Muscle layer of colon (tissue), 2 donors: ENCODE measurements around the gene AQP1.

ENCODE experiments used
- H3K27ac ChIP-seq: one replicate; pipeline ENCODE4 v1.7.0; 2013; ENCODE audit warnings: low read depth, mild to moderate bottlenecking, low read length, moderate library complexity
- H3K27me3 ChIP-seq, 2 donors: one replicate each; pipeline ENCODE4 v1.7.0; 2013; ENCODE audit warnings: low read length in 2 of 2, mild to moderate bottlenecking in 2 of 2; ENCODE audit not compliant: insufficient read depth in 2 of 2, control insufficient read depth in 1 of 2
- H3K36me3 ChIP-seq: one replicate; pipeline ENCODE4 v1.7.0; 2013; ENCODE audit warnings: mild to moderate bottlenecking, low read length; ENCODE audit not compliant: insufficient read depth
- H3K4me1 ChIP-seq: one replicate; pipeline ENCODE4 v1.7.0; 2013; ENCODE audit warnings: mild to moderate bottlenecking, low read length; ENCODE audit not compliant: insufficient read depth
- H3K4me3 ChIP-seq, 2 donors: one replicate each; pipeline ENCODE4 v1.7.0; 2013; ENCODE audit warnings: low read length in 2 of 2, low read depth in 1 of 2, mild to moderate bottlenecking in 1 of 2, moderate library complexity in 1 of 2
- H3K9ac ChIP-seq: one replicate; pipeline ENCODE4 v1.7.0; 2013; ENCODE audit warnings: low read length
- H3K9me3 ChIP-seq: one replicate; pipeline ENCODE4 v1.7.0; 2013; ENCODE audit warnings: mild to moderate bottlenecking, low read length
- donor health status: abdominal sarcoma.
- donor health status: Adenocarcinoma of cecum.

AQP1 gene

DNA sequence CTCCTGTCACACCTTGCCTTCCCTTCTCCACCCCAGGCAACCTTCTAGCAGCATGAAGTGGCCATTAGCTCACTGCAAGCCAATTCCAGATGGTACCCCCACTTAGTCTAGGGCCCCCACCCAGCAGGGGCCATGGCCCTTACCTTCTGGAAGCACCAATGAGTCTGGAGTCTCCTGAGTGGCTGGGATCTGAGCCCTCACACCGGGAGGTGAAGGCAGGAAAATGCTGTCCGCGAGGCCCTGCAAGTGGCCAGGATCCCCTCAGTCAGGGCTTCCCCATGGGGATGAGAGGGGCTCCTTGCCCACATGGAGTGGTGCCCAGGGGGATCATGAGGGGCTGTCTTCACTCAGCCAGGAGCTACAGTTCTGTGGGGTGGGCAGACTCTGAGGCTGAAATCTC is 4.6 kb downstream of the AQP1 start:
- Histone ChIP-seq H3K27ac (peak overlapping the region; percentile 42), H3K4me3 (no peak overlapping the region), H3K9ac (no peak overlapping the region), H3K36me3 (no peaks in the 10 kb centered on the region), H3K9me3 (no peaks in the 10 kb centered on the region), H3K27me3 (no peaks in the 10 kb centered on the region), H3K4me1 (peaks cover 65% of the 10 kb centered on the region)

DNA sequence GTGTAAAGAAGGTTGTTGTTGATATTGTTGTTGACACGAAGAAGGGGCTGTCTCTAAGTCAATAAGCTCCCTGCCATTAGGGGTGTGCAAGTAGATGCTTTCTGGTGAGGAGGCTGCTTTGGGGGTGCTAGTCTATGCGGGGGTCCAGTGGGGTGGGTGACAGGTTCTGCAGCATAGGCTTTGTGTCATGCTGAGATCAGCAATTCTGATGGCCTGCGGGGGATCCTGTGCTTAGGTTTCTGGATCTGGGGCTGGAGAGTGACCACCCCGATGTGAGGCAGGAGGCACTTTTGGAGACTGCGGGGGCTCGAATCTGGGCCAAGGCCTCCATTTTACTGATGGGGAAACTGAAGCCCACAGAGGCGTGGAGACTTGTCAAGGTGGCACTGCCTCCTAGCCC is 5.1 kb downstream of the AQP1 start:
- H3K4me3 ChIP-seq = no peak overlapping the region
- no peak overlapping the region for H3K27ac ChIP-seq
- H3K36me3 ChIP-seq = no peaks in the 10 kb centered on the region
- no peak overlapping the region for H3K9ac ChIP-seq
- no peaks in the 10 kb centered on the region for H3K9me3 ChIP-seq
- H3K4me1 ChIP-seq = peaks cover 70% of the 10 kb centered on the region
- no peaks in the 10 kb centered on the region for H3K27me3 ChIP-seq

DNA sequence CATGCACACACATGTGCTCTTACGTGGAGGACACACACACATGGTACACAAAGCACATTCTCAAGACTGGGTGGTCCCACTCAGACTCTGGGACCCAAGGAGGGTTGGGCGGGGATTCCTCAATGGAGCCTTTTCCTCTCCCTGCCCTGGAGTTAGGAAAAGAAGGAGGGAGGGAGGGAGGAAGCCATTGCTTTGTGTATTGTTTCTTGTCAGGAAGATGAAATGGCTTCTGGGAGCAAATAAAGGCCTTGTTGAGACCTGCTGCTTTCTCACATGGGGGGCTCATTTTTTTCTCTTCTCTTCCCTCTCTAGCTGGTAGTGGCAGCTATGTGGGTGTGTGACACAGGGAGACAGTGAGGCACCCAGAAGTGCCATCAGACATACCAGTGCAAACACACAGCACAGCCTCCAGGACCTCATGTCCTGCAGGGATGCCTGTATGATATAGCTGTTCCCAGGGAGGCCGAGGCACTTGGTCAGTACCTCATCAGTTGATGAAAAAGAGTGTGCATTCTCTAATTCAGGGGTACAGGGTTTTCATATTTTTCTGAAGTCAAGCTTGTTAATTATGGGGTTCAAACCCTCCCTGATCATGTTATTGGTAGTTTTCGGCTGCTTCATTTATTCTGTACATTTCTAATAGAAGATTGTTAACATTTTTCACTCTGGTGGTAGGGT is 5.7 kb downstream of the AQP1 start:
- H3K27me3 ChIP-seq = no peaks in the 10 kb centered on the region
- H3K9me3 ChIP-seq = no peaks in the 10 kb centered on the region
- no peak overlapping the region for H3K9ac ChIP-seq
- no peak overlapping the region for H3K4me3 ChIP-seq
- peaks cover 71% of the 10 kb centered on the region for H3K4me1 ChIP-seq
- peaks cover under 1% of the 10 kb centered on the region for H3K36me3 ChIP-seq
- no peak overlapping the region for H3K27ac ChIP-seq

DNA sequence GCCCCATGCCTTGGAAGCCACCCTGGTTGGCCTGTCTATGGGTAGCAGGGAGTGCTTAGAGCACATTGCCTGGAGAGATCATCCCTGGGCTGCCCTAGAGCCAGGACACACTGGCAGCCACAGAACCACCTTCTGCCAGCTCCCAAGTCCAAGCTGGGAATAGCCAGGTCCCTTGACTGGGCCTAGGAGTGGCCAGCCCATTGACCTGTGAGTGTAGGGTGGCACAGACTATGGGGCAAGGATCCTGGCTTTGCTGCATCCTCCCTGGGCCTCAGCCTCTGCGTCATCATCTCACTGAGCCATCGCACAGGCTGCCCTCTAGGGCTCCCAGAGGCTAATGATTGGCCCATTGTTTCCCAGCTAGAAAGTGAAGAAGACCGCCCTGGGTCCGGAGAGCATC is 7.0 kb downstream of the AQP1 start:
- no peak overlapping the region for H3K9ac ChIP-seq
- no peak overlapping the region for H3K4me3 ChIP-seq
- H3K27me3 ChIP-seq = no peaks in the 10 kb centered on the region
- no peak overlapping the region for H3K27ac ChIP-seq
- H3K36me3 ChIP-seq = peaks cover 13% of the 10 kb centered on the region
- peaks cover 69% of the 10 kb centered on the region for H3K4me1 ChIP-seq
- H3K9me3 ChIP-seq = no peaks in the 10 kb centered on the region

DNA sequence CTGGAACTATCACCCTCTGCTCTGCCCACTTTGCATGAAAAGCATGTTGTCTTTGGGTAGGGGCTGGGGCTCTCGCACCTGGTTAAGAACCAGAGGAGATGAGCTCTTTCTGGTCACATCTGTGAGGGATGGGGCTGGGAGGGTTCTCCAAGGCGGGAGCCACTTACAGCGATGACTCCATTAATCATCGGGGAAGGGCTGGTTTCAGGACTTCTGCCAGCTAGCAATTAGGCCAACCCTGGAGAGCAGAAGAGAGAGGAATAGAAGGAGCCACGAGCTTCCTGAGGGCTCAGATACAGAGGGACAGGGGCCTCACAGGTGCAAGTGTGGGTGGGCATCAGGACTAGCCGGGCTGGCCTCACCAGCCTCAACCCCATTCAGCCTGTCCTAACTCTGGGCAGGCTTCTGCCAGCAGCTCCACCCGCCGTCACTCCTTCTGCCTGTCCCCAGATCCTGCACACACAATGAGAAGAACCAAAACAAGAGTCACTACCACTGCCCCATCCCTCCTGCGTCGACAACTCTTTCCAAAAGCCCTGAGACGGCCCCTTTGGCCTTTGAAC is 8.4 kb downstream of the AQP1 start:
- Histone ChIP-seq H3K27ac (no peak overlapping the region), H3K27me3 (no peaks in the 10 kb centered on the region), H3K4me1 (peaks cover 55% of the 10 kb centered on the region), H3K36me3 (peaks cover 27% of the 10 kb centered on the region), H3K9ac (no peak overlapping the region), H3K4me3 (no peak overlapping the region), H3K9me3 (no peaks in the 10 kb centered on the region)

DNA sequence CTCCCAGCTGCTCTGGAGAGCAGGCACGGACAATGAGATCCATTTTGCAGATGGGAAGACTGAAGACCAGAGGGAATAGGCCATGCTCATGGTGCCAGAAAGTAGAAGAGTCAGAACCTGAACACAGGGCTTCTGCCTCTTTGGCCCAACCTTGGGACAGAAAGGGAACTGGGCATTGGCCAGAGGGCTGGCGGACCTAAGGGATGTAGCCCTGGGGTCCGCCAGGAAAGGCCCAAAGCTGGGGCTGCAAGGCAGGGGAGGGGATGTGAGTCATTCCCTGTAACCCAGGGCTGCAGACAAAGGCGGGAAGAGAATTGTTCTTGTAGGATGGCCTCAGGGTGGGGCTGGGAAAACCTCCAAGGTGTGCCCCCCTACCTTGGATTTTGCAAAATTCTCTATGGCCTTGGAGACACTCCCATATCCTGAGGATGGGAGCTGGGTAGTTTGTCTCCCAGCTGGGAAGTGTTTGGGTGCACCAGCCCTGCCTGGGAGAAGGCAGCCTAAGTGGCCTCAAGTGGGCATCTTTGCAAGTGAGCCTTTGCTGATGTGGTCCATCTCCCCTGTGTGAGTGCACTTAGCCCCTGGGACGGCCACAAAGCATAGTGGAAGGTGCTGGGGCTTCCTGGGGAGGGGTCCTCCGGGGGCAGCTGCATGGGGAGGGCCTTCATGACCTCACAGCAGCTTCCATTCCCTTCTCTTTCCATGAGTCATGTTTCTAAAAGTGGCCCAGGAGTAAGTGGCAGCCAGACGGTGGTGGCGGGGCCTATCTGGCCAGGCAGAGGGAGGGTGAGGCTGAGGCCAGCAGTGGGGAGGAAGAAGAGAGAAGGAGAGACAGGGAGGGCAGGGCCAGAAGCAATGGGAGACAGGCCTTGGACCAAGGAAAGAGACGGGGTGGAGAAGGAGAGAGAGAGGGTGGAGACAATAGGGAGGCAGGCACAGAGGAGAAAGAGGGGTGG is 9.2 kb downstream of the AQP1 start:
- H3K36me3 ChIP-seq = peaks cover 35% of the 10 kb centered on the region
- H3K27ac ChIP-seq = peak overlapping the region; percentile 23
- H3K9ac ChIP-seq = no peak overlapping the region
- no peaks in the 10 kb centered on the region for H3K27me3 ChIP-seq
- H3K4me1 ChIP-seq = peaks cover 48% of the 10 kb centered on the region
- H3K9me3 ChIP-seq = no peaks in the 10 kb centered on the region
- H3K4me3 ChIP-seq = peak overlapping the region in 1 of 2 donors; percentile 11

DNA sequence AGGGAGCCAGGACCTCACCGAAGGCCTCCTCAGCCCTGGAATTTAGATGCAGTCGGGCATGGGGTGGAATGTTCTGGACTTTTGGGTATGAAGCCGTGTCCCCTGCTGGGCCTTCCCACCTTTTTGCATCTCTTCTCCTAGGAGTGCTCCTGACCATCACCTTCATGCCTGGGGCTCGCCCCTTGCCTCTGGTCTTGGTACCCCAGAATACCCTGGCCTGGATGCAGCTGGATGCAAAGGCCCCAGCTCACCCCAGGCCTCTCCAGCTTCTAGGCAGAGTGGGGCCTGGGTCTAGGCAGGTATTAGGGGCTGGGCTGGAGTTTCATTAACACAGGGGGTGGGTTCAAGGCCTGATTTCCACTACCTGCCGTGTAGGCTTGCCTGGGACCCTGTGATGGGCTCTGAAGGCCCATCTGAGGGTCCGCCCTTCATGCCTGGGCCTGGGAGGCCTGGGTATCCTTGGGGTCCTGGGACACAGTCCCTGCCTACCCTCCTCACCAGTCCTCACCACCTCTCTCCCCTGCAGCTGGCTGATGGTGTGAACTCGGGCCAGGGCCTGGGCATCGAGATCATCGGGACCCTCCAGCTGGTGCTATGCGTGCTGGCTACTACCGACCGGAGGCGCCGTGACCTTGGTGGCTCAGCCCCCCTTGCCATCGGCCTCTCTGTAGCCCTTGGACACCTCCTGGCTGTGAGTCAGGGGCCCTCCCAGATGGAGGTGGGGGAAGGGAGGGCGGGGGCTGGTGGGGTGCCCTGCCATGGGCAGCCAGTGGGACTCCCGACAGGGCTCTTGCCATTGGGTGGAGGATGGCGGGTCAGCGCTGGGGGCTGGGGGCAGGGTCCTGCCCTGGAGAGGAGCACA is 10.1 kb downstream of the AQP1 start:
- H3K27ac ChIP-seq = no peak overlapping the region
- peaks cover 39% of the 10 kb centered on the region for H3K4me1 ChIP-seq
- H3K9me3 ChIP-seq = no peaks in the 10 kb centered on the region
- H3K27me3 ChIP-seq = no peaks in the 10 kb centered on the region
- H3K36me3 ChIP-seq = peaks cover 44% of the 10 kb centered on the region
- H3K4me3 ChIP-seq = no peak overlapping the region
- no peak overlapping the region for H3K9ac ChIP-seq

DNA sequence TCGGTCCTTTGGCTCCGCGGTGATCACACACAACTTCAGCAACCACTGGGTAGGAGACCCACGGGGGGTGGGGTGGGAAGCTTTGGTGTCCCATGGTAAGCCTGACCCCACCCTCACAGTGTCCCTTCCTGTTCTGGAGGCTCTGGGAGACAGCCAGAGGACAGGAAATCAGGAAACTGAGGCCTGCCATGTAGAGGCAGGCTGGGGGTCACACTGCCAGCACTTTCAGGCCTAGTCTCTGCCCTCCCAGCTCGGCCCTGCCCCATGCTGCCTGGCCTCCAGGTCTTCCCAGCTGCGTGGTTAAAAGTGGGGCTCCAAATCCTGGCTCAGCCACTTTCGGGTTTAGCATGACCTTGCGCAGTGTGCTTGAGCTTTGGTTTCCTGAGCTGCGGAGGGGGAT is 10.9 kb downstream of the AQP1 start:
- Histone ChIP-seq H3K4me1 (peaks cover 31% of the 10 kb centered on the region), H3K27me3 (no peaks in the 10 kb centered on the region), H3K27ac (no peak overlapping the region), H3K9ac (no peak overlapping the region), H3K4me3 (no peak overlapping the region), H3K36me3 (peaks cover 48% of the 10 kb centered on the region), H3K9me3 (no peaks in the 10 kb centered on the region)

DNA sequence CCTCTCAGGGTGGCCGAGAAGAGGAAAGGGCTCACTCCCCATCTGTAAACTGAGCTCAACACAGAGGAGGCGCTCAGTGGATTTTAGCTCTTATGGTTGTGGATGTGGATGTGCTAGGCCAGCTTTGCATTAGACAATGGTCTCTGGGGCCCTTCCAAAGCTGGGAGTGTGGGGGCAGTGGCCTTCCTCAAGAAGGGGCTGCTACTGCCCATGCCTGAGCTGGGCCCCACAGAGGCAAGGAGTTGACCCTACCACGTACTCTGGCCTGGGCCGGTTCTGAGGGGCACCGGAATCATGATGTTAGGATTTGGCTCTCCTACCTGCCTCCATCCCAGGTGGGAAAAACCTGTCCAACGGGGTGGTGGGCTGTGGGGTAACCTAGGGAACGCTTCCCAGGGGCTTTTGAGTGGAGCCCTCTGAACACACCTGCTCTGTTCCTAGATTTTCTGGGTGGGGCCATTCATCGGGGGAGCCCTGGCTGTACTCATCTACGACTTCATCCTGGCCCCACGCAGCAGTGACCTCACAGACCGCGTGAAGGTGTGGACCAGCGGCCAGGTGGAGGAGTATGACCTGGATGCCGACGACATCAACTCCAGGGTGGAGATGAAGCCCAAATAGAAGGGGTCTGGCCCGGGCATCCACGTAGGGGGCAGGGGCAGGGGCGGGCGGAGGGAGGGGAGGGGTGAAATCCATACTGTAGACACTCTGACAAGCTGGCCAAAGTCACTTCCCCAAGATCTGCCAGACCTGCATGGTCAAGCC is 11.5 kb downstream of the AQP1 start:
- Histone ChIP-seq H3K9me3 (no peaks in the 10 kb centered on the region), H3K36me3 (peaks cover 48% of the 10 kb centered on the region), H3K9ac (no peak overlapping the region), H3K4me1 (peaks cover 30% of the 10 kb centered on the region), H3K4me3 (no peak overlapping the region), H3K27me3 (no peaks in the 10 kb centered on the region), H3K27ac (no peak overlapping the region)

DNA sequence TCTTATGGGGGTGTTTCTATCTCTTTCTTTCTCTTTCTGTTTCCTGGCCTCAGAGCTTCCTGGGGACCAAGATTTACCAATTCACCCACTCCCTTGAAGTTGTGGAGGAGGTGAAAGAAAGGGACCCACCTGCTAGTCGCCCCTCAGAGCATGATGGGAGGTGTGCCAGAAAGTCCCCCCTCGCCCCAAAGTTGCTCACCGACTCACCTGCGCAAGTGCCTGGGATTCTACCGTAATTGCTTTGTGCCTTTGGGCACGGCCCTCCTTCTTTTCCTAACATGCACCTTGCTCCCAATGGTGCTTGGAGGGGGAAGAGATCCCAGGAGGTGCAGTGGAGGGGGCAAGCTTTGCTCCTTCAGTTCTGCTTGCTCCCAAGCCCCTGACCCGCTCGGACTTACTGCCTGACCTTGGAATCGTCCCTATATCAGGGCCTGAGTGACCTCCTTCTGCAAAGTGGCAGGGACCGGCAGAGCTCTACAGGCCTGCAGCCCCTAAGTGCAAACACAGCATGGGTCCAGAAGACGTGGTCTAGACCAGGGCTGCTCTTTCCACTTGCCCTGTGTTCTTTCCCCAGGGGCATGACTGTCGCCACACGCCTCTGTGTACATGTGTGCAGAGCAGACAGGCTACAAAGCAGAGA is 12.2 kb downstream of the AQP1 start:
- Histone ChIP-seq H3K9me3 (no peaks in the 10 kb centered on the region), H3K4me3 (no peak overlapping the region), H3K36me3 (peaks cover 48% of the 10 kb centered on the region), H3K27me3 (no peaks in the 10 kb centered on the region), H3K27ac (no peak overlapping the region), H3K4me1 (peaks cover 25% of the 10 kb centered on the region), H3K9ac (no peak overlapping the region)
